ENCODE data around the gene UROS.
A peak's percentile ranks its signal among the peaks of the same experiment; 100 is the strongest.

Gene UROS
- total RNA-seq = 33.4 to 34.9 reads per million in 2 donors

DNA sequence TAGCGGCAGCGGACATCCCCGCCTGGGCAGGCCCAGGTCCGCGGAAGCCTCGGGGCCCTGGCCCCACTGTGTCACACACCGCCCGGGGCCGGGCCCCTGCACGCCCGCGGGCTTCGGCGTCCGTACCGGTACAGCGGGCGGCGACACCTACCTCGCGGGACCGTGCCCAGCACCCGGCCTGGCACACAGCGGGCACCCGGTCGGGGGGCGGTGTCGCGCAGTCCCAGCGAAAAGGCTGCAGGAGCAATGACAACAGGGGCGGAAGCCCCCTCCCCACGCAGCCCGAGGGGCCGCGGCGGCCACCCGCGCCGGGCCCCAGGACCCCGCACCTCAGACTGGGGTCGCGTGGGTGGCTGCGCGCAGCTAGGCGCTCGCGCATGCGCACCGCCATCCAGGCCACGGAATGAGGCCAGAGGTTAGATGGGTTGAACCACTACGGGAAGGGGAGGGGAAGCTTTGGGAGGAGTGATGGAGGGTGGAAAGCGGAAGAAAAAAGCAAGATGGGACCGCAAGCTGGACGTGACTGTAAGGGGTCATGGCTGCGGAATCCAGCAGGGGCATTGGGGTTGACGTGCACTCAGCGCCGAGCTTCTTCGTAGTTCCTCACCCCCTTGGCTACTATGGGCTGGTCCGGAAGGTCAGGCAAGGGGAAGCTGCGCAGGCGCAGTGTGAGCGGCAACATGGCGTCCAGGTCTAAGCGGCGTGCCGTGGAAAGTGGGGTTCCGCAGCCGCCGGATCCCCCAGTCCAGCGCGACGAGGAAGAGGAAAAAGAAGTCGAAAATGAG lies at the start of gene UROS, which contains the start of gene BCCIP:
UROS (minus strand) TSS at position 381 of the 785 bp plus-strand sequence. CDS start 6,759 bp downstream, outside the sequence.
BCCIP (plus strand) TSS at position 669 of the 785 bp plus-strand sequence; CDS start at position 681, 12 bp downstream.
- peak; percentile 79 for DNase-seq

GRCh38 chr10:125871338-125871737 lies 48.3 kb upstream of the UROS start:
- no peak for DNase-seq

GRCh38 chr10:125868372-125868975 lies 45.4 kb upstream of the UROS start:
- no peak for DNase-seq

GRCh38 chr10:125866421-125867029 lies 43.5 kb upstream of the UROS start:
- DNase-seq = no peak

DNA sequence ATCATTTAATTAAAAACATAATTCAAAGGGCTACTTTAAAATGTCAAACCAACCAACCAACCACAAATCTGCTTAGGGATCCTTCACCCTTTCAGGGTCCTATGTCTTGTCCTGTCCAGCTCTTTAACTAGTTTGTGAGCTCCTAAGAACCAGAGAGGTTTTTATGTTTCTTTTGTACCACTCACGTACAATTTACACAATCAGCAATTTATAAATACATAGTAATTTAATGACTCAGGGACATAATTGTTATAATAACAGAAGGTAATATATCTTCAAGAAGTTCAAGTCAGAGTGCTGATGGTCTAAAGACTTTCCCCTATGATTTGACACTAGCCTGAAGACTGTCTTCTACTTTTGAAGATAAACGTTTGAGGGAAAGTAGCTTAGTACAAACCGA lies 42.1 kb upstream of the UROS start:
- DNase-seq = no peak

GRCh38 chr10:125859128-125859817 lies 36.2 kb upstream of the UROS start:
- DNase-seq = no peak

DNA sequence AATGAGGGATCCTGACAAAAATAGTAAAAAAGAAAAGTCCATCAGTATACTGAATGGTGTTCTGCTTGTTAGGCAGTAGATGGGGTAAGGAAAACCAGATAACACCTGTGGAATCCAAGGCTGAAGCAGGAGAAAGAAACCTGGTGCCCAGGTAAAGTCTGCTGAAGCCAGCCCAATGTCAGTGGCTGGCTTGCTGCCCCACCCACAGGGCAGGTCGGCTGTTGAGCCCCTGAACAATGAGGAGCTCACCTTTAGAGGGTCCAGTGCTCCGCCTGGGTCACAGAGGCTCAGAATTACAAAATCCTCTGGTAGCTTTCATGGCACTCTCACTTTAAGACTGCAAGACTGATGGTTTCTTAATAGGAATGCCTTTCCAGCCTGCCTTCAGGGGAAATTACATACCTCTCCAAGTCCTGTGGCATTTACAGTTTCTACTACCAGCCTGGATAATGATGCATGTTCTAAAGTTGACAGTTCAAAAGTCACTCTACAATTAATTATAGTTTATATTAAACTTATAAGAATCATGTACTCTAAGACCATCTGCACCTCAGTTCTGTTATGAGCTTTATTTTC lies 34.2 kb upstream of the UROS start:
- DNase-seq = no peak

DNA sequence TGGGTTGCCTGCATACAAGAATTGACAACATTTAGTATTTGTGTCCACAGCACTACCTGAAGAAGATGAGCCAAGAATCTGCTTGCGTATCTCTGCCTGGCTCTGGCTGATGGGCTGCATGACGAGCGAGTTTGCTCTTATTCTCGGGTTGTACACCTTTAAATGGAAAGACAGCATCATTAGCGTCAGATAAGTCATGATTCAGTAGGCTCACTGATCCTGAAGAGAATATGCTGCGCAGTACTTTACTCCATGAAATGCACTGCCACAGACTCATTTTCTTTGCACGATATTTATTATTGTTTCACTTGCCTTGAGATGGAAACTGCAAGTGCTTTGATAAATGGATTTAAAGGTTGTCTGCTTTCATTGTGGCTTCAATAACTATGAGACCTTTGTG lies 29.4 kb upstream of the UROS start:
- DNase-seq = no peak

DNA sequence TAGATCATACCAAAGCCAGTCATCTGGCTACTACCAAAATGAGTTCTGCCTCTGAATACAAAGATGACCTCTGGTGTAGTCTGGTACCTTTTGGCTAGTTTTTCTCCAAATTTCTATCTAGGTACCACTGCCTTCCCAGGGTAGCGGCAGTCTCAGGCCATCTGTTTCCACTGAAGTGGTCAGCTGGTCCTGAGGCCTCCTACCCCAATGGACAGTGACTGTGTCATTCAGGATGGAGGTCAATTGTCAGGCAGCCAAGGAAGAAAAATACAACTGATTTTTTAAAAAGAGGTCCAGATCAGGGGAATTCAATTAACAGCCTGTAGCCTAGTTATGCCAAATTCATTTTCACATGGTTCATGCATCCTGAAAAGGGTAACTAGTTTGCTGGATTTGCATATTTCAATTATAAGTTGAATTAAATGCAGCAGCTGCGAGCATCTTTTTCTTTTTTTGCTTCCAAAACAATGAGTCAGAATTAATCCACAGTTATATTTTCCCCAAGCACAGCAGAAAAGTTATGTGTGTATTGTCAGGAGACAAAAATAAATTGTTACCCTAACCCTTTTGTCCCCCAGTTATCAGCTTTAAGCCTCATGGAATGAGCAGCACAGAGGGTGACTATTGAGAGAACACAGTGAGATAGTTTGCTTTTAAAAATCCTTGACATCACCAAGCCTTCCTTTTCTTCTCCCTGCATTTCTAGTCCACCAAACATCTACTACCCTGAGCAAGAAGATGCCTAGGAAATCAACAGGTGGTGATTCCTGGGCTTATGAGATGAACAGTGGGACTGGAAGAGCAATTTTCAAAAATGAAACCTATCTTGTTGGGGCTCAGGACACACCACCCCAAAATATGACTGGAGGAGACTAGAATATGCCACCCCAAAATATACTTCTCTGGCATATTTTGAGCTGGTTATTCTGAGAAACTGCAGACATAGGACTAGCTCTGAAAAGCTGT lies 28.0 kb upstream of the UROS start:
- no peak for DNase-seq

GRCh38 chr10:125849448-125849847 lies 26.4 kb upstream of the UROS start:
- DNase-seq = no peak

DNA sequence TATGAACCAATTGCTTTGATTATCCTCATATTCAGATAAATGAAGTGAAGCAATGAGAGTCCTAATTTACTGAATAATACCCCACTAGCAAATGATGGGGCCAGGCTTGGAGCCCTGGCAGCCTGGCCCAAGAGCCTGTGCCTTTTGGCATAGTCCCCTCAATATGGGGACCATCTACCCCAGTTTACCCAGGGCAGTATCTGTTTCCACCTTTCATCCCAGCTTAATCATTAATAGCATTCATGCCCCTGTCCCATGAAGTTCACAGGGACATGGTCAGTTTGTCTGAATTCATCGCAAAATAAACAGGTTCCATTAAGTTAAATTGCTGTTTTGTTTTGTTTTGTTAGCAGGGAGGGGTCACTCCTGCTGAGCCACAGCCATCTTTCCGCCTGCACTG lies 25.8 kb upstream of the UROS start:
- no peak for DNase-seq

DNA sequence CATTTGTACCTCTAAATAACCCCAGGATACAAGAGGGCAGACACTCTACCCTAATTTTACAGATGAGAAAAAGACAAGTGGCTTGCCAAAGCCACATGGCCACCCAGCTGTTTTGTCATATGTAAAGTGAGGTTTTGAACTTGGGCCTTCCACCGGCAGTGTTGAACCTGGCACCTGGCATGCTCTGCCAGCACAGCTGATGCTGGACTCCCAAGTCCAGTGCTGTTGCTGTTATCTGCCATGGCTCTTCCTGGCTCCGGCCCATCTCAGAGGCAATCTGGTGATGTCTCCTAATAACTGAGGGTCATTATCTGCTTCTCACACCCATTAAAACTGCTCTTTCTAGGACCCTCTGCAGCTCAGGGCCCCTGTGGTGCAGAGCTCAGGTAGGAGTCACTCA lies 25.3 kb upstream of the UROS start:
- DNase-seq = no peak

DNA sequence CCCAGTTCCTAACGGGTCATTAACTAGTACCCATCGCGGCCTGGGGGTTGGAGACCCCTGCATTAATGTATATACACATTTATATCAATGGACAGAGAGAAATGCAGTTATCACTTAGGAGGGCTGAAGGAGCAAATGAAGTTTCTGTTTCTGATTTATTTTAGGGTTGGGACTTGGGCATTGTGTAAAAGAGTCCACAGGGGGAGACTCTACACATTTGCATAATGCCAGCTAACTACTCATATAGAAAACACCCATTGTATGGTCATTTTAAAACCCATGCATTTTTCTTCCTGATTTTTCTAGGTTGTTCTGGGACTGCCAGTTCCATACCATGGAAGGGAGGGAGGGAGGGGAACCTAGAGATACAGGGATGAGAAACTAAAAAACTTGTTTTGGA lies 23.8 kb upstream of the UROS start:
- no peak for DNase-seq

- DNase-seq = no peak
Measured at GRCh38 chr10:125845617-125846016, 22.6 kb upstream of the UROS start.

GRCh38 chr10:125844751-125845221 lies 21.7 kb upstream of the UROS start:
- no peak for DNase-seq

DNA sequence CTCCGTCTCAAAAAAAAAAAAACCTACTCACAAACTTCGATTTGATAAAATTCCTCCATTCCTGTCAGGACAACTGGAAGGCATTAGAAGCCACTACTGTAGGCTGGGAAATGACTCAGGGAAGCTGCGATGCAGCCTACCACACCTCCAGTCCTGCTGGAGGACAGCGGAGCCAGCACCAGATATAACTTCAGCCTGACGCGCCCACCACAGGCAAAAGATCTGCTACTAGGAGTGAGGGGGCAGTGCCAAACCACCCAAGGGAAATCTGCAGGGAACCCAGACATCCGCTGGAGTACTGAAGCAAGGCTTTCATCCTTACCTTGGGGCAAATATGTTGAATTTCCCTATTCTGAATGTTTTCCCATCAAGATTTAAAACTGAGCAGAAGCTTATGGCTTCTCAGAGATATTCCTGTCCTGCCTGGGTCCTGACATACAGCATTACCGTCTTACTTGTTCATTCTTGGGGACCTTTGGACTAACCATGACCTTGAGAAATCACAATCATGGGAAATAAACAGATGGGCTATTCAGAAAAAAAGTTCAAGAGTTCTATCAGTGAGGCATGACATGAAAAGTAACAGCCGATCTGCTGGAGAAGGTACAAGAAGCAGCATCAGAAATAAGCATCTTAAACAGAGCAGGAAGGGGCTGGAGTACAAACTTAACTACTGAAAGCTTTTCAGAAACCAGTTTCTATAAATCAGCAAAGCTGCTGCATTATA lies 20.7 kb upstream of the UROS start:
- no peak for DNase-seq

GRCh38 chr10:125840955-125841354 lies 17.9 kb upstream of the UROS start:
- no peak for DNase-seq

DNA sequence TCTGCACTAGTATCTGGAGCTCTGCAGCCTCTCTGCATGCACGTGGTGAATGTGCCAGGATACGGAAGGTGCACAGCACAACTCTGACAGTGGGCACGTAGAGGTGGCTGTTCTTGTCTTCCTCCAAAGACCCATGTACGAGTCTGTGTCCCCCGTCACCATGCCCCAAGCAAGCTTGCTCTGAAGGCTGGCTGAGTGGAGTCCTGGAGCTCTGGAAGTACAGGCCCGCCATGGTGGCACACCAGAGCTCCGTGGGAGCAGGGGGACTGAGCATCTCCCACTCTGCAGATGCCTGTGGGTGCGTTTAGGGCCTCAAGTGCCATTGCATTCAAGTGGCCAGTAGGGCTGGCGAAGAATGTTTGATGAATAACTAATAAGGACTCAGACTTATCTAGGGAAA lies 17.3 kb upstream of the UROS start:
- no peak for DNase-seq

DNA sequence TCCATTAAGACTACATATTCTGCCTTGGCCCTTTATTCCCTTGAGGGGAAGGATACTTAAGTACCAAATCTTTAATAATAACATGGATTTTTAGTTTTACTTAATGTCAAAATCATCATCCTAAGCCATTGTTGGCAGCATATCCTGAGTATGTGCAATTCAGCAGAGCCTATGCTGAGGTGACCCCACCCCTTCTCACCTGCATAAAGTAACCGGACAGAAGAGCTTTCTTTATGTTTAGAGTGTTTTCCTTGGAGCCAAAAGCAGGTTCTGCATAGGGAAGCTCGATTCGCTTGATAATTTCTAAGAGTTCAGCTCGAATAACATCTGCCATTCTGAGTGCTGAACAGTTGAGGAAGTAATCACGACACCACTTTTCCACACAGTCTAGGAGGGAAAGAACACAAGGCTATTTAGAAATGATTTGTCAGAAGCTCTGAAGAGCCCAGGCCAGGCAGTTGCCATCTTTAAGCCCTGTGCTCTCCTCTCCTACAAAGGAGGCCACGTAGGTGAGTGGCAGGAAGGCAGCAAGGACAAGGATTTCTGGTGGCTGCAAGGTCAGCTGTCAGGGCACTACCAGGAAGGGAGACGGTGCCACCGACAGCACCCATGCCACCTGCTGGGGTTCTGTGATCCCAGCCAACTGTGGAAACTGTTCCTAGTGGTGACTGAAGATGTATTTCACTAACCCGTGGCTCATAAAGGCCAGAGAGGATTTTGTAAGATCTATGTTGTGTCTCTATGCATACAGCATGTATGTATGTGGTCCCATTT lies 15.9 kb upstream of the UROS start:
- no peak for DNase-seq

GRCh38 chr10:125836746-125837145 lies 13.7 kb upstream of the UROS start:
- no peak for DNase-seq
